Activated T-cell treated with anti-CD3 and anti-CD28 coated beads, Interleukin-2, amount 50 U/mL, for 24 hours (primary cell): ENCODE results near the gene PNPLA7.
A peak's percentile ranks its signal among the peaks of the same experiment; 100 is the strongest.
"Not testable (repeated sequence)": the region's sequence is repeated elsewhere in the genome, so short reads cannot be mapped to it uniquely, and the experiment has no call there.

Experiments used
- DNase-seq: peaks from one replicate; pipeline ENCODE4 v3.0.0-alpha.2; 2020
- H3K27ac Mint-ChIP-seq: 2 replicates; pipeline ENCODE4 v1.8.0; 2020; ENCODE audit warnings: mild to moderate bottlenecking, mixed read lengths
- H3K27me3 Mint-ChIP-seq: 2 replicates; pipeline ENCODE4 v1.8.0; 2020; ENCODE audit warnings: mixed read lengths
- H3K36me3 Mint-ChIP-seq: 2 replicates; pipeline ENCODE4 v1.8.0; 2020; ENCODE audit warnings: low read depth, mixed read lengths
- H3K4me1 Mint-ChIP-seq: 2 replicates; pipeline ENCODE4 v1.8.0; 2020; ENCODE audit warnings: low read depth, mixed read lengths
- H3K4me3 Mint-ChIP-seq: 2 replicates; pipeline ENCODE4 v1.8.0; 2020; ENCODE audit warnings: mild to moderate bottlenecking, moderate library complexity, mixed read lengths
- H3K9me3 Mint-ChIP-seq: 2 replicates; pipeline ENCODE4 v1.8.0; 2020; ENCODE audit warnings: mixed read lengths

The PNPLA7 gene

GRCh38 chr9:137550231-137550621, at the start of gene PNPLA7:
PNPLA7 (minus strand) TSS chr9:137550402; CDS start chr9:137550197, 205 bp downstream.
- DNase-seq: peak; percentile 61
- peaks cover 32% of the 10 kb centered on the region for H3K36me3 Mint-ChIP-seq
- peaks cover 21% of the 10 kb centered on the region for H3K4me1 Mint-ChIP-seq
- H3K27ac Mint-ChIP-seq: peak within 1 kb of the TSS; percentile 93
- no peaks in the 10 kb centered on the region for H3K27me3 Mint-ChIP-seq
- H3K4me3 Mint-ChIP-seq: peak within 1 kb of the TSS; percentile 77
- H3K9me3 Mint-ChIP-seq: no peaks in the 10 kb centered on the region

- H3K9me3 Mint-ChIP-seq: no peaks in the 10 kb centered on the region
- no peak for DNase-seq
- no peaks in the 10 kb centered on the region for H3K36me3 Mint-ChIP-seq
- H3K27me3 Mint-ChIP-seq: no peaks in the 10 kb centered on the region
- H3K4me1 Mint-ChIP-seq: peaks cover 7% of the 10 kb centered on the region
- no peak overlapping the region for H3K4me3 Mint-ChIP-seq
- no peak overlapping the region for H3K27ac Mint-ChIP-seq
These were observed 48.7 kb upstream of the PNPLA7 start for GRCh38 chr9:137598943-137599342.

DNA sequence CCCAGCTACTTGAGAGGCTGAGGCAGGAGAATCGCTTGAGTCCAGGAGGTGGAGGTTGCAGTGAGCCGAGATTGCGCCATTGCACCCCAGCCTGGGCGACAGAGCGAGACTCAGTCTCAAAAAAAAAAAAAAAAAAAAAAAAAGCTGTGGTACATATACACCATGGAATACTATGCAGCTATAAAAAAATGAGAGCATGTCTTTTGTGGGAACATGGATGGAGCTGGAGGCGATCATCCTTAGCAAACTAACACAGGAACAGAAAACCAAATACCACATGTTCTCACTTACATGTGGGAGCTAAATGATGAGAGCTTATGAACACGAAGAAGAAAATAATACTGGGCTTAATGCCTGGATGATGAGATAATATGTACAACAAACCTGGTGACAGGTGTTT, 46.4 kb upstream of the PNPLA7 start:
- H3K27ac Mint-ChIP-seq, H3K27me3 Mint-ChIP-seq, H3K4me3 Mint-ChIP-seq, DNase-seq, H3K36me3 Mint-ChIP-seq, H3K9me3 Mint-ChIP-seq, H3K4me1 Mint-ChIP-seq: not testable (repeated sequence)

DNA sequence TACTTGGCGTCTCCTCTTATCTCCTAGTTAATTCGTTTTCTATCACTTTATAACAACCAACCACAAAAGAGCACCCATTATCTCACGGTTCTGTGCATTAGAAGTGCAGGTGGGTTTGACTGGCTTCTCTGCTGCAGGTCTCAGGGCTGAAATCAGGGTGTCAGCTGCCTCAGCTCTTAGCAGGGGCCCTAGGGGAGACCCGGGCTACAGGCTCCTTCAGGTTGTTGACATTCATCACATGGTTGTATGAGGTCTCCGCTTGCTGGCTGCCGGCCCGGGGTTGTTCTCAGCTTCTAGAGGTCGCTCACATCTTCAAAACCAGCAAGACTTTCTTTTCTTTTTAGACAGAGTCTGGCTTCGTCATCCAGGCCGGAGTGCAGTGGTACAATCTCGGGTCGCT, 43.0 kb upstream of the PNPLA7 start:
- H3K36me3 Mint-ChIP-seq: peaks cover 16% of the 10 kb centered on the region

GRCh38 chr9:137592767-137593166, 42.6 kb upstream of the PNPLA7 start:
- no peak for DNase-seq
- Mint-ChIP-seq H3K36me3 (peaks cover 20% of the 10 kb centered on the region), H3K4me3 (peak overlapping the region; percentile 43), H3K4me1 (peaks cover 18% of the 10 kb centered on the region), H3K9me3 (no peaks in the 10 kb centered on the region), H3K27me3 (no peaks in the 10 kb centered on the region), H3K27ac (no peak overlapping the region)

More for the DNA sequence above, 43.0 kb upstream of the PNPLA7 start:
- H3K27me3 Mint-ChIP-seq: no peaks in the 10 kb centered on the region
- no peak overlapping the region for H3K4me3 Mint-ChIP-seq
- DNase-seq: no peak
- no peak overlapping the region for H3K27ac Mint-ChIP-seq
- H3K9me3 Mint-ChIP-seq: no peaks in the 10 kb centered on the region
- peaks cover 14% of the 10 kb centered on the region for H3K4me1 Mint-ChIP-seq

GRCh38 chr9:137590469-137591383, 40.5 kb upstream of the PNPLA7 start, which contains the start of gene ZMYND19:
ZMYND19 (minus strand) TSS chr9:137590512; CDS start chr9:137590263, 249 bp downstream.
- Mint-ChIP-seq H3K9me3 (no peaks in the 10 kb centered on the region), H3K27me3 (no peaks in the 10 kb centered on the region), H3K4me1 (peaks cover 24% of the 10 kb centered on the region), H3K27ac (peak within 1 kb of the TSS; percentile 98), H3K4me3 (peak within 1 kb of the TSS; percentile 99), H3K36me3 (peaks cover 41% of the 10 kb centered on the region)
- DNase-seq: peak; percentile 95

DNA sequence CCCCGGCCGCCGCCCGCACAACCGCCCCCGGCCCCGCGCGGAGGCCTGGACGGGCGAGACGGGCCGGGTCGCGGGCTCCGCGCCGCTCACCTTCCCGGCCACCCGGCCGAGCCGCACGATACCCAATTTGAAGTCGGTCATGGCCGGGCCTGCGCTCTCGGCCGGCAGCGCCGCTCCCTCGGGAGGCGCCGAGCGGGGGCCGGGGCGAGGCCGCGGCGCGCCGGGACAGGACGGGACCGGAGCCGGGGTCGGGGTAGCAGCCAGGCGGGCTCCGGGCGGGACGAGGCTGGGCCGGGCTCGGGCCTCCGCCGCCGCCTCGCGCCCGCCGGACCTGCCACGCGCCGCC, 39.9 kb upstream of the PNPLA7 start:
- DNase-seq: no peak
- peaks cover 24% of the 10 kb centered on the region for H3K4me1 Mint-ChIP-seq
- H3K27ac Mint-ChIP-seq: no peak overlapping the region
- no peaks in the 10 kb centered on the region for H3K9me3 Mint-ChIP-seq
- no peak overlapping the region for H3K4me3 Mint-ChIP-seq
- peaks cover 47% of the 10 kb centered on the region for H3K36me3 Mint-ChIP-seq
- H3K27me3 Mint-ChIP-seq: no peaks in the 10 kb centered on the region

- Mint-ChIP-seq H3K9me3 (no peaks in the 10 kb centered on the region), H3K4me1 (peaks cover 24% of the 10 kb centered on the region), H3K36me3 (peaks cover 52% of the 10 kb centered on the region), H3K4me3 (peak overlapping the region; percentile 89), H3K27me3 (no peaks in the 10 kb centered on the region), H3K27ac (peak overlapping the region; percentile 86)
- DNase-seq: peak; percentile 58
These were observed 39.4 kb upstream of the PNPLA7 start for GRCh38 chr9:137589441-137590122.

DNA sequence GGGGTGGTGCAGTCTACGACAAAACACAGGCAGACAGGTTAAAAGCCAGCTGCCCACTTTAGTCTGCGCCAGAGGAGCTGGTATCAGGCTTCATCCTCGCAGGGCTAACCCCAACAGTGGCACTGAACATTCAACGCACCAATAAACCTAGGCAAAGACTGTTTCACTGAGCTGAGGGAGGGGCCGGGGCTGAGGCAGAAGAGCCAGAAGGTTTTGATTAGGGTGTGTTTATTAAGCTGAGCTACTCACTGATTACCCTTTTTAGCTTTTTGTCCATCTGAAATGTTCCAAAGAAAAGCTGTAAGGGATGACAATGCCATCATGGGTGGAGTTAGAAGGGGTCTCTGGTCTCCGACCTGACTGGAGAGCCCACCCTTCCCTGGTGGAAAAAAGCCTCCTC, 38.7 kb upstream of the PNPLA7 start:
- peaks cover 24% of the 10 kb centered on the region for H3K4me1 Mint-ChIP-seq
- H3K27me3 Mint-ChIP-seq: no peaks in the 10 kb centered on the region
- peak overlapping the region; percentile 86 for H3K27ac Mint-ChIP-seq
- peaks cover 59% of the 10 kb centered on the region for H3K36me3 Mint-ChIP-seq
- no peaks in the 10 kb centered on the region for H3K9me3 Mint-ChIP-seq
- H3K4me3 Mint-ChIP-seq: peak overlapping the region; percentile 89
- no peak for DNase-seq

- no peaks in the 10 kb centered on the region for H3K27me3 Mint-ChIP-seq
- no peak for DNase-seq
- H3K36me3 Mint-ChIP-seq: peaks cover 65% of the 10 kb centered on the region
- peak overlapping the region; percentile 89 for H3K4me3 Mint-ChIP-seq
- H3K4me1 Mint-ChIP-seq: peaks cover 24% of the 10 kb centered on the region
- H3K9me3 Mint-ChIP-seq: no peaks in the 10 kb centered on the region
- H3K27ac Mint-ChIP-seq: no peak overlapping the region
These were observed 38.1 kb upstream of the PNPLA7 start for GRCh38 chr9:137588311-137588710.

- no peak for DNase-seq
- H3K9me3 Mint-ChIP-seq: no peaks in the 10 kb centered on the region
- H3K36me3 Mint-ChIP-seq: peaks cover 80% of the 10 kb centered on the region
- peaks cover 24% of the 10 kb centered on the region for H3K4me1 Mint-ChIP-seq
- H3K27me3 Mint-ChIP-seq: no peaks in the 10 kb centered on the region
- H3K27ac Mint-ChIP-seq: no peak overlapping the region
- no peak overlapping the region for H3K4me3 Mint-ChIP-seq
These were observed 36.7 kb upstream of the PNPLA7 start for GRCh38 chr9:137586854-137587253.

DNA sequence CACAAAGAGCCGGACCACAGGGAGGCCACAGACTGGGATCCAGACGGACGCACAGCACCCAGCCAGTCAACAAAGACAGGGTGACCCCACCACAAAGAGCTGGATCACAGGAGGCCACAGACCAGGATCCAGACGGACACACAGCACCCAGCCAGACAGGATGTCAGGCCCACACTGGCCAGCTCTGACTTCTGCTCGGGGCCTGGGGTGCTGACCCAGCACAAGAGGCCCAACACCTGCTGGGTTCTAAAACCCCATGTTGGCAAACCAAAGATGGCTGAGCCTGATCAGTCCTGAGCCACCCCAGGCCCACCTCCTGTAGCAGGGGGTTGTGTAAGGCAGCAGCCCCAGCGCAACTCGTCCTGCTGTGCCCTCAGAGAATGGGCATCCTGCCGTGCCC, 33.8 kb upstream of the PNPLA7 start:
- H3K4me3 Mint-ChIP-seq: no peak overlapping the region
- H3K27ac Mint-ChIP-seq: peak overlapping the region; percentile 40
- peaks cover 22% of the 10 kb centered on the region for H3K4me1 Mint-ChIP-seq
- H3K27me3 Mint-ChIP-seq: no peaks in the 10 kb centered on the region
- H3K36me3 Mint-ChIP-seq: peaks cover 91% of the 10 kb centered on the region
- no peaks in the 10 kb centered on the region for H3K9me3 Mint-ChIP-seq
- DNase-seq: no peak

DNA sequence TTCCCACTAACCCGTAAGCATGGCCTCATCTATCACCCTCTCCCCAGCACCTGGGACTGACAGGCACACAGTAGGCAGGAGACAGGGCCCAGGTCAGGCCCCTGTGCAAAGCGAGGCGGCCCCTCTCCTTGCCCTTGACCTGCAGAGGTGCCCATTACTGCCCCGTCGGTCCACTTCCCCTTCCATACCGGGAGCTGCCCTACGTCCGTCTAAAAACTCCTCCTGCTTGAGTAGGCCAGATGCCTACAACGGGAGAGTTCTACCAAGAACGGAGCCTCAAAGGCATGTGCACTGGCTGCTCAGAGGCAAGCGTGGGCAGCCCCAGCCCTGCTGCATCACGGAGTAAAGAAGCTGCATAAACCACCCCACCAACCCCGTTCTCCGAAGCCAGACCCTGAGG, 33.1 kb upstream of the PNPLA7 start:
- peak overlapping the region; percentile 38 for H3K27ac Mint-ChIP-seq

GRCh38 chr9:137582286-137582860, 32.2 kb upstream of the PNPLA7 start:
- no peak for DNase-seq
- no peak overlapping the region for H3K27ac Mint-ChIP-seq
- peaks cover 15% of the 10 kb centered on the region for H3K4me1 Mint-ChIP-seq
- H3K27me3 Mint-ChIP-seq: no peaks in the 10 kb centered on the region
- H3K4me3 Mint-ChIP-seq: no peak overlapping the region
- H3K36me3 Mint-ChIP-seq: peaks cover 80% of the 10 kb centered on the region
- no peaks in the 10 kb centered on the region for H3K9me3 Mint-ChIP-seq

More for the DNA sequence above, 33.1 kb upstream of the PNPLA7 start:
- H3K4me1 Mint-ChIP-seq: peaks cover 17% of the 10 kb centered on the region
- H3K9me3 Mint-ChIP-seq: no peaks in the 10 kb centered on the region
- no peak overlapping the region for H3K4me3 Mint-ChIP-seq
- no peak for DNase-seq
- peaks cover 84% of the 10 kb centered on the region for H3K36me3 Mint-ChIP-seq
- no peaks in the 10 kb centered on the region for H3K27me3 Mint-ChIP-seq
